ENCODE measurements around the gene RUFY1. TPM values are rescaled to one million over a fixed set of nuclear protein-coding genes. Genes with fewer than 3 reads are reported as not detected.
A peak's percentile ranks its signal among the peaks of the same experiment; 100 is the strongest.

RUFY1 gene
- total and polyA plus RNA-seq, 10 of the 15 experiments (the other 5 are each of a cell fraction or from before 2014, with no cell fraction given): 5.7 to 36.3 (median 24.5) TPM

GRCh38 chr5:179623906-179624741, 73.8 kb downstream of the RUFY1 start (continued):
- peak; percentile 64 for TF ChIP-seq ZBTB40 (IDR thresholded peaks at IDR 0.05; ENCODE audit: borderline replicate concordance)
- no peak for TF ChIP-seq ZNF24 (IDR thresholded peaks at IDR 0.05)
- TF ChIP-seq RBBP5 (conservative IDR thresholded peaks at IDR 0.05): no peak
- 0 out of 2 replicates have a peak, but pooled peaks have one; percentile 16 for TF ChIP-seq CREB1 (IDR thresholded peaks at IDR 0.05; ENCODE audit: low read depth)
- no peak for TF ChIP-seq PBX3 (IDR thresholded peaks at IDR 0.05; ENCODE audit: insufficient replicate concordance, low read depth, low read length)
- peak; percentile 30 to 60; a peak in 1 of 4 replicates for TF ChIP-seq IKZF2 (IDR thresholded peaks at IDR 0.05)
- TF ChIP-seq BCL11A (IDR thresholded peaks at IDR 0.05; ENCODE audit: low read depth, low read length): 0 out of 2 replicates have a peak, but pooled peaks have one; percentile 17
- TF ChIP-seq, protein P1, sequence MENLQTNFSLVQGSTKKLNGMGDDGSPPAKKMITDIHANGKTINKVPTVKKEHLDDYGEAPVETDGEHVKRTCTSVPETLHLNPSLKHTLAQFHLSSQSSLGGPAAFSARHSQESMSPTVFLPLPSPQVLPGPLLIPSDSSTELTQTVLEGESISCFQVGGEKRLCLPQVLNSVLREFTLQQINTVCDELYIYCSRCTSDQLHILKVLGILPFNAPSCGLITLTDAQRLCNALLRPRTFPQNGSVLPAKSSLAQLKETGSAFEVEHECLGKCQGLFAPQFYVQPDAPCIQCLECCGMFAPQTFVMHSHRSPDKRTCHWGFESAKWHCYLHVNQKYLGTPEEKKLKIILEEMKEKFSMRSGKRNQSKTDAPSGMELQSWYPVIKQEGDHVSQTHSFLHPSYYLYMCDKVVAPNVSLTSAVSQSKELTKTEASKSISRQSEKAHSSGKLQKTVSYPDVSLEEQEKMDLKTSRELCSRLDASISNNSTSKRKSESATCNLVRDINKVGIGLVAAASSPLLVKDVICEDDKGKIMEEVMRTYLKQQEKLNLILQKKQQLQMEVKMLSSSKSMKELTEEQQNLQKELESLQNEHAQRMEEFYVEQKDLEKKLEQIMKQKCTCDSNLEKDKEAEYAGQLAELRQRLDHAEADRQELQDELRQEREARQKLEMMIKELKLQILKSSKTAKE (IDR thresholded peaks at IDR 0.05; ENCODE audit: low read depth, poor library complexity, severe bottlenecking): peak; percentile 39
- no peak for TF ChIP-seq IRF4 (IDR thresholded peaks at IDR 0.05; ENCODE audit: low read depth, low read length)
- TF ChIP-seq GATAD2B (conservative IDR thresholded peaks at IDR 0.05; ENCODE audit: low read depth): peak; percentile 75
- TF ChIP-seq CHD1 (IDR thresholded peaks at IDR 0.05; ENCODE audit: low read depth, low read length): no peak
- TF ChIP-seq RB1 (IDR thresholded peaks at IDR 0.05; ENCODE audit: borderline replicate concordance): peak; percentile 86; the same call in 1 of the 2 replicates
- TF ChIP-seq YY1 (IDR thresholded peaks at IDR 0.05; ENCODE audit: low read depth, low read length): peak; percentile 97
- TF ChIP-seq NR2F1 (conservative IDR thresholded peaks at IDR 0.05): no peak
- peak; percentile 97 for TF ChIP-seq ZBTB33 (IDR thresholded peaks at IDR 0.05)
- peak; percentile 52; the same call in 1 of the 2 replicates for TF ChIP-seq ZNF207 (IDR thresholded peaks at IDR 0.05; ENCODE audit: borderline replicate concordance)
- no peak for TF ChIP-seq SMARCA5 (IDR thresholded peaks at IDR 0.05)
- no peak for TF ChIP-seq MTA3 (IDR thresholded peaks at IDR 0.05; ENCODE audit: borderline replicate concordance, low read length)
- peak; percentile 65 for TF ChIP-seq TAF1 (IDR thresholded peaks at IDR 0.05; ENCODE audit: borderline replicate concordance, low read depth, low read length)
- no peak for TF ChIP-seq STAT3 (IDR thresholded peaks at IDR 0.05; ENCODE audit: low read depth, low read length)
- peak; percentile 60; the same call in 1 of the 2 replicates for TF ChIP-seq DPF2 (IDR thresholded peaks at IDR 0.05)

All from GM12878 (cell line).